ENCODE results near the gene ERCC1. TPM values are rescaled to one million over a fixed set of nuclear protein-coding genes. Genes with fewer than 3 reads are reported as not detected.

Gene ERCC1
- total and polyA plus RNA-seq, 2 of the 13 experiments (the other 11 are each of a cell fraction or from before 2014, with no cell fraction given) = 40.0 to 66.4 TPM

DNA sequence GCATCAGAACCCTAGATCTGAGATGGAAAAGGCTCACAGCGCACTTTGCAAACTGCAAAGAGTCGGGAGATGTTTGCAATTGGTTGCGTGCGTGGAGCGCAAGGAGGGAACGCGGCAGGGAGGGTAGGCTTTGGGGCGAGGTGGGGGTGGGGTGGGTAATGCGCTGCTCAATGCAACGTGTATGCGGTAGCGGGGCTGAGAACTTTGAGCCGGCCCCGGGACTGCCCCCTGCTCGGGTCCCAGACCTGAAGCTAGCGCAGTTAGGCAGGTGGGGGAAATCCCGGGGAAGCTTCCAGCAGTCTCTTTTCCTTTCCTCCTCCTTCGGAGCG lies 45.0 kb upstream of the ERCC1 start:
- Histone ChIP-seq H3K9ac (ENCODE audit: insufficient read depth, low read depth, low read length) (peak overlapping the region; percentile 94), H4K20me1 (ENCODE audit: insufficient read depth, low read length) (peaks cover 5% of the 10 kb centered on the region; the same call in 1 of the 2 replicates), H3K79me2 (ENCODE audit: insufficient read depth, low read length) (no peaks in the 10 kb centered on the region), H3K9me3 (ENCODE audit: low read length) (no peaks in the 10 kb centered on the region), H3K27me3 (ENCODE audit: control insufficient read depth in 1 of 2, insufficient read depth in 2 of 2, low read length in 2 of 2) (peaks cover 0 to 3% of the 10 kb centered on the region in 2 experiments; a peak in 2 of 5 replicates), H3K4me3 (replicated peaks in 1 of 3; ENCODE audit: insufficient read depth in 1 of 3, low read depth in 2 of 3, low read length in 3 of 3) (peak overlapping the region; percentile 76 to 91 (median 89)), H3K4me1 (ENCODE audit: insufficient read depth, low read length) (peaks cover 28% of the 10 kb centered on the region), H3K4me2 (ENCODE audit: low read depth, low read length) (peak overlapping the region; percentile 99), H2AFZ (ENCODE audit: low read length) (no peak overlapping the region), H3K36me3 (replicated peaks in 1 of 2; ENCODE audit: control insufficient read depth in 1 of 2, insufficient read depth in 2 of 2, low read length in 2 of 2) (no peaks in the 10 kb centered on the region), H3K27ac (ENCODE audit: extremely low read length, insufficient read depth, low read length) (peak overlapping the region; percentile 96)
- WGBS (ENCODE audit: low lambda C conversion rate) = 2% methylated on average over 9 of the region's 19 CpGs
- in situ Hi-C loops (cut with HindIII; ENCODE audit: extremely low pct_ligation_motif_present, low pct_unique_long_range_greater_than_20kb) = no loop called here
- intact Hi-C loops (cut with micrococcal nuclease; ENCODE audit: unreplicated experiment) = no loop called here
- POLR2A ChIA-PET = interaction anchor here (1.0 to 4.1 kb wide), 8 partner anchors 10 to 209 kb away, joined by 3 to 40 read pairs (median 8); partner anchors contain the start of gene ERCC1
- CTCF ChIA-PET (ENCODE audit: low intra/inter-chr PET ratio, low total read pairs) = no interaction called here
- DNase-seq (ENCODE audit: low spot score) (no peak), FAIRE-seq (no peak), ATAC-seq (peak; percentile 55)
- TSS peak; percentile 96 for BruUV-seq (replicated peaks)
- TF ChIP-seq ZMYM2 (CRISPR knock-in tag; IDR thresholded peaks at IDR 0.05) (0 out of 2 replicates have a peak, but pooled peaks have one; percentile 46), ZBTB7B (CRISPR knock-in tag; IDR thresholded peaks at IDR 0.05) (no peak), ZNF160 (CRISPR knock-in tag; IDR thresholded peaks at IDR 0.05) (no peak), ZNF816 (CRISPR knock-in tag; IDR thresholded peaks at IDR 0.05; ENCODE audit: borderline replicate concordance) (no peak), ZFP82 (CRISPR knock-in tag; IDR thresholded peaks at IDR 0.05; ENCODE audit: borderline replicate concordance) (0 out of 2 replicates have a peak, but pooled peaks have one; percentile 41), ZSCAN12 (CRISPR knock-in tag; IDR thresholded peaks at IDR 0.05) (no peak), HNF4G (IDR thresholded peaks at IDR 0.05; ENCODE audit: borderline replicate concordance, low read depth, low read length) (peak; percentile 22; the same call in 1 of the 2 replicates), HNF4G (CRISPR knock-in tag; IDR thresholded peaks at IDR 0.05; ENCODE audit: borderline replicate concordance, low read depth) (no peak), ZNF564 (CRISPR knock-in tag; IDR thresholded peaks at IDR 0.05) (no peak), ZNF891 (CRISPR knock-in tag; IDR thresholded peaks at IDR 0.05) (peak; percentile 5; the same call in 1 of the 2 replicates), SNAI1 (CRISPR knock-in tag; IDR thresholded peaks at IDR 0.05; ENCODE audit: borderline replicate concordance) (0 out of 2 replicates have a peak, but pooled peaks have one; percentile 45), ZNF724P (CRISPR knock-in tag; IDR thresholded peaks at IDR 0.05; ENCODE audit: borderline replicate concordance) (0 out of 2 replicates have a peak, but pooled peaks have one; percentile 15), CHD2 (IDR thresholded peaks at IDR 0.05; ENCODE audit: low read depth, low read length) (no peak), CAMTA2 (CRISPR knock-in tag; IDR thresholded peaks at IDR 0.05; ENCODE audit: borderline replicate concordance) (no peak)
- TF ChIP-seq, protein P1, sequence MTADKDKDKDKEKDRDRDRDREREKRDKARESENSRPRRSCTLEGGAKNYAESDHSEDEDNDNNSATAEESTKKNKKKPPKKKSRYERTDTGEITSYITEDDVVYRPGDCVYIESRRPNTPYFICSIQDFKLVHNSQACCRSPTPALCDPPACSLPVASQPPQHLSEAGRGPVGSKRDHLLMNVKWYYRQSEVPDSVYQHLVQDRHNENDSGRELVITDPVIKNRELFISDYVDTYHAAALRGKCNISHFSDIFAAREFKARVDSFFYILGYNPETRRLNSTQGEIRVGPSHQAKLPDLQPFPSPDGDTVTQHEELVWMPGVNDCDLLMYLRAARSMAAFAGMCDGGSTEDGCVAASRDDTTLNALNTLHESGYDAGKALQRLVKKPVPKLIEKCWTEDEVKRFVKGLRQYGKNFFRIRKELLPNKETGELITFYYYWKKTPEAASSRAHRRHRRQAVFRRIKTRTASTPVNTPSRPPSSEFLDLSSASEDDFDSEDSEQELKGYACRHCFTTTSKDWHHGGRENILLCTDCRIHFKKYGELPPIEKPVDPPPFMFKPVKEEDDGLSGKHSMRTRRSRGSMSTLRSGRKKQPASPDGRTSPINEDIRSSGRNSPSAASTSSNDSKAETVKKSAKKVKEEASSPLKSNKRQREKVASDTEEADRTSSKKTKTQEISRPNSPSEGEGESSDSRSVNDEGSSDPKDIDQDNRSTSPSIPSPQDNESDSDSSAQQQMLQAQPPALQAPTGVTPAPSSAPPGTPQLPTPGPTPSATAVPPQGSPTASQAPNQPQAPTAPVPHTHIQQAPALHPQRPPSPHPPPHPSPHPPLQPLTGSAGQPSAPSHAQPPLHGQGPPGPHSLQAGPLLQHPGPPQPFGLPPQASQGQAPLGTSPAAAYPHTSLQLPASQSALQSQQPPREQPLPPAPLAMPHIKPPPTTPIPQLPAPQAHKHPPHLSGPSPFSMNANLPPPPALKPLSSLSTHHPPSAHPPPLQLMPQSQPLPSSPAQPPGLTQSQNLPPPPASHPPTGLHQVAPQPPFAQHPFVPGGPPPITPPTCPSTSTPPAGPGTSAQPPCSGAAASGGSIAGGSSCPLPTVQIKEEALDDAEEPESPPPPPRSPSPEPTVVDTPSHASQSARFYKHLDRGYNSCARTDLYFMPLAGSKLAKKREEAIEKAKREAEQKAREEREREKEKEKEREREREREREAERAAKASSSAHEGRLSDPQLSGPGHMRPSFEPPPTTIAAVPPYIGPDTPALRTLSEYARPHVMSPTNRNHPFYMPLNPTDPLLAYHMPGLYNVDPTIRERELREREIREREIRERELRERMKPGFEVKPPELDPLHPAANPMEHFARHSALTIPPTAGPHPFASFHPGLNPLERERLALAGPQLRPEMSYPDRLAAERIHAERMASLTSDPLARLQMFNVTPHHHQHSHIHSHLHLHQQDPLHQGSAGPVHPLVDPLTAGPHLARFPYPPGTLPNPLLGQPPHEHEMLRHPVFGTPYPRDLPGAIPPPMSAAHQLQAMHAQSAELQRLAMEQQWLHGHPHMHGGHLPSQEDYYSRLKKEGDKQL (CRISPR knock-in tag; IDR thresholded peaks at IDR 0.05; ENCODE audit: low read depth) = no peak
- TF ChIP-seq, protein P2, sequence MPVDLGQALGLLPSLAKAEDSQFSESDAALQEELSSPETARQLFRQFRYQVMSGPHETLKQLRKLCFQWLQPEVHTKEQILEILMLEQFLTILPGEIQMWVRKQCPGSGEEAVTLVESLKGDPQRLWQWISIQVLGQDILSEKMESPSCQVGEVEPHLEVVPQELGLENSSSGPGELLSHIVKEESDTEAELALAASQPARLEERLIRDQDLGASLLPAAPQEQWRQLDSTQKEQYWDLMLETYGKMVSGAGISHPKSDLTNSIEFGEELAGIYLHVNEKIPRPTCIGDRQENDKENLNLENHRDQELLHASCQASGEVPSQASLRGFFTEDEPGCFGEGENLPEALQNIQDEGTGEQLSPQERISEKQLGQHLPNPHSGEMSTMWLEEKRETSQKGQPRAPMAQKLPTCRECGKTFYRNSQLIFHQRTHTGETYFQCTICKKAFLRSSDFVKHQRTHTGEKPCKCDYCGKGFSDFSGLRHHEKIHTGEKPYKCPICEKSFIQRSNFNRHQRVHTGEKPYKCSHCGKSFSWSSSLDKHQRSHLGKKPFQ (CRISPR knock-in tag; IDR thresholded peaks at IDR 0.05; ENCODE audit: insufficient replicate concordance) = no peak
